ENCODE data around the gene MRPL42.
"Not testable (repeated sequence)": the region's sequence is repeated elsewhere in the genome, so short reads cannot be mapped to it uniquely, and the experiment has no call there.

Gene MRPL42

DNA sequence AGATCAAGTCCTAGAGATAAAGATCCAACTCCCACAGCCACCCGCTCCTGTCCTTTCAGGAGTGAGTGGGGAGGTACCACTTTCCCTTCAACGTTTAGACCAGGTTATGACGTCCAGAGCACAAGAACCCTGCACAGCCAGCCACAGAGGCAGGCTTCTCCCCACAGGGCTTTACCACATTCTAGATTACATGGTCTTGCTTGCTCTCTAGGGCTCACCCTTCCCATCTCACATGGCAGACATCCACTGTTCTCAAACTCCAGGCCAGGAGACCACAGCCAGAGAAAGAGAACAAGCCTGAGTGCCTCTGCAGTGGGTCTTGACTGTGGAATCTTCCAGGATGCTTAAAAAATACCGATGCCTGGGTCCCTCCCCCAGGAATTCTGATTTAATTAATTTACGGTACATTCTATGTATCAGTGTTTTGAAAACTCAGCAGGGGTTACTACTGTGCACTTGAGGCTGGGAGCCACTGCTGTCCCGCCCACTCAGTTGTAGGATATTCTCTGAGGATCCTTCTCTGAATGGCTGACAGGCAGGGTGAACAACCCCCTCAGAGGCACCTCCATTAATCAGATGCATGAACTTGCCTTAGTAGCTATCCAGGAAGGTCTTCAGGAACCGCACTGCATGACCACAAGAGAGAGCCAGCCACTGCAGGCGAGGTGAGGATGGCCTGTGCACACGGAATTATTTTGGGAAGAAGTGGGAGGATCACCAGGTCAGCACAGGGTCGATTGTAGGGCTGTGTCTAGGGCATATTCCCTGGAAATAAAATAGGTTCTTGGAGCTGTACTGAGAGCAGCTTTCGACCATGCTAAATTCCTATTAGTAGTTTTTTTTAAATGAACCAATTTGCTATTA, 83.7 kb downstream of the MRPL42 start:
- DNase-seq: no peak

DNA sequence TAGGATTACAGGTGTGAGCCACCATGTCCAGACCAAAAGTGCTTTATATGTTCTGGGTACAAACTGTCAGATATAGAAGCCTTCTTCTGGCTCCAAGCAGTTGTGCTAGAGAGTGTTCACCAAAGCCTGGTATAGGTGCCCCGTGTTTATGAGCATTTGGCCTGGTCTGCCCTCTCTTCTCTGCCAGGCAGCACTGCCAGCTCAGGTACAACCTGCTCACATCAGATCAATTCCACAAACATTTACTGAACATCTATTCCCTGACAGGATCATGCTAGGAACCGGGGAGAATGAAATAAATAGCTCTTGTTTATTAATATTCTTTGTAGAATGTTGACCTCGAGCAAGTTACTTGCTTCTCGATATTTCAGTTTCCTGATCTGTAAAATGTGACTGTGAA, 85.1 kb downstream of the MRPL42 start:
- DNase-seq: no peak

DNA sequence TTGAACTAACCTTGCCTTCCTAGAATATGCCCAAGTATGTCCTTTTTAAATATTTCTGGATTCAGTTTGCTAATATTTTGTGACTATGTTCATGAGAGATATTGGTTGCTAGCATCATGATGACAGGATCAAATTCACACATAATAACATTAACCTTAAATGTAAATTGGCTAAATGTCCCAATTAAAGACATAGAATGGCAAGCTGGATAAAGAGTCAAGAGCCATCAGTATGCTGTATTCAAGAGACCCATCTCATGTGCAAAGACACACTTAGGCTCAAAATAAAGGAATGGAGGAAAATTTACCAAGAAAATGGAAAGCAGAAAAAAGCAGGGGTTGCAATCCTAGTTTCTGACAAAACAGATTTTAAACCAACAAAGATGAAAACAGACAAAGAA, 90.6 kb downstream of the MRPL42 start:
- DNase-seq: not testable (repeated sequence)

GRCh38 chr12:93558685-93559084, 91.4 kb downstream of the MRPL42 start:
- DNase-seq: not testable (repeated sequence)

DNA sequence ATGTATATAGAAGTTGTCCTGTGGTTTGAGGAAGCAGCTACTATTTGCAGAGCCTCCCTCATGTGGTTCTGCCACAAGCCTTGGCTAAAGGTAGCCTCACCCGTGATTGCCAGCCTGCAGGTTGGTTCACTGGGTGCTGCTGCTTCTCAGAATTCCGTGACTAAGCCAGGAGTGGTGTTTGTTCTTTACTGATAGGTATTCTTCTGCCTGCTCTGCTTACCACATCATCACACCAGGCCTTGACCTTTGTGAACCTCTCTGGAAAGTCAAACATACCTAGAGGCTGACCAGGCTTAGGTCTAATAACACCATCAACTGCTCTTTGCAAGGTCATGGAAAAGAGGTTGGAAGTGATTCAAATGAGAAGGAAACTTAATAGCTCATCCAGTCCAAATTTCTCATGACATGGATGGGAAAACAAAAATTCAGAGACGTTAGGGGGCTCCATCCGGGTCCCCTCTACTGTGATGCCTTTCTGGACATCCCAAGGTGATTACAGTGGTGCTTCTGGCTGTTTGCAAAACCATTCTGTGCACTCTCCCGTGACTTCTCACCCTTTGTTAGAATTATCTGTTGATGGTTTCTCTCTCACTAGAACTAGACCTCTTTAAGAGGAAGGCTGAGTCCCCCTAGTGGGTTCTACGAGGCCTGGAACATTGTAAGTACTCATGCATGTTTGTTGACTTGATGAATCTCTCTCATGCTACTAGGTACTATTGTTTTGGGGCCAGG, 96.7 kb downstream of the MRPL42 start:
- DNase-seq: no peak

- no peak for DNase-seq
Observed at GRCh38 chr12:93565760-93566159, 98.4 kb downstream of the MRPL42 start.

Data from NCI-H510A treated with DMSO at 0.1 percent for 48 hours (cell line).